ENCODE data around the gene C3. TPM values are rescaled to one million over a fixed set of nuclear protein-coding genes. Genes with fewer than 3 reads are reported as not detected.

C3 gene
- total RNA-seq, 1 experiment from 2014 or later, result 7.0 TPM

- intact Hi-C loops (cut with micrococcal nuclease), result loop anchor here (2.0 kb wide), 1 partner anchor 201 kb away; no protein-coding TSS in a partner anchor
- RAD21 ChIA-PET (ENCODE audit: low non-redundant PET in 1 of 2, low total read pairs in 2 of 2, uncharacterized antibody in 2 of 2, unreplicated experiment in 2 of 2), result no interaction called here
- peak overlapping the region; percentile 20; the same call in 1 of the 2 replicates for H3K4me2 ChIP-seq (ENCODE audit: low read length)
- no TSS peak for BruUV-seq (replicated peaks)
- H3K79me2 ChIP-seq (ENCODE audit: insufficient read depth, low read length), result no peaks in the 10 kb centered on the region
- no peak overlapping the region for H3K4me3 ChIP-seq (replicated peaks in 1 of 2; ENCODE audit: low read depth in 1 of 2, low read length in 2 of 2)
- no peak overlapping the region for H2AFZ ChIP-seq (ENCODE audit: low read depth, low read length, poor library complexity, severe bottlenecking)
- H3K4me1 ChIP-seq (ENCODE audit: control insufficient read depth in 1 of 2, insufficient read depth in 2 of 2, low read length in 2 of 2), result peaks cover 13 to 28% of the 10 kb centered on the region in 2 experiments; a peak in 3 of 4 replicates
- no peaks in the 10 kb centered on the region for H3K27me3 ChIP-seq (ENCODE audit: insufficient read depth, low read length)
- no peak overlapping the region; the same call in 1 of the 2 replicates for H3K27ac ChIP-seq (ENCODE audit: low read depth, low read length)
- H3K9me2 ChIP-seq (ENCODE audit: insufficient read depth), result no peaks in the 10 kb centered on the region
- H3K36me3 ChIP-seq (ENCODE audit: control insufficient read depth in 1 of 2, insufficient read depth in 2 of 2, low read length in 2 of 2), result no peaks in the 10 kb centered on the region
- CTCF ChIA-PET, result no interaction called here
- DNase-seq (ENCODE audit: low read depth, low spot score) (no peak), ATAC-seq (no peak)
- TF ChIP-seq SIN3A (IDR thresholded peaks at IDR 0.05; ENCODE audit: low read depth) (no peak), FOSL1 (IDR thresholded peaks at IDR 0.05; ENCODE audit: low read depth) (no peak), EZH2 (IDR thresholded peaks at IDR 0.05) (no peak), REST (IDR thresholded peaks at IDR 0.05; ENCODE audit: low read depth) (no peak), SRF (IDR thresholded peaks at IDR 0.05; ENCODE audit: low read depth) (no peak), YY1 (IDR thresholded peaks at IDR 0.05; ENCODE audit: extremely low read depth, insufficient replicate concordance, low read depth, low read length) (no peak), CEBPB (IDR thresholded peaks at IDR 0.05; ENCODE audit: low read depth) (no peak), RAD21 (IDR thresholded peaks at IDR 0.05; ENCODE audit: low read depth) (no peak)
- no peaks in the 10 kb centered on the region for H4K20me1 ChIP-seq (ENCODE audit: insufficient read depth)
- H3K9me3 ChIP-seq (ENCODE audit: control insufficient read depth in 1 of 2, insufficient read depth in 1 of 2, low read depth in 1 of 2, low read length in 2 of 2), result no peaks in the 10 kb centered on the region
- POLR2A ChIA-PET, result no interaction called here
- no peak overlapping the region for H3K9ac ChIP-seq (ENCODE audit: low read length)
These were observed 2.2 kb downstream of the C3 start for GRCh38 chr19:6718111-6718740.
